Astrocyte (in vitro differentiated cells and primary cell): Measurements from ENCODE around the gene DISC1. TPM values are rescaled to one million over a fixed set of nuclear protein-coding genes. Genes with fewer than 3 reads are reported as not detected.

ENCODE experiments used
- DNase-seq: peaks from one replicate; pipeline ENCODE4 v3.0.0-alpha.2; 2010; ENCODE audit warnings: low read depth
- FAIRE-seq: peaks from 2 replicates; lab custom pipeline; 2011; peaks lifted over from hg19 to GRCh38; lab: Jason Lieb, UNC
- H2AFZ ChIP-seq: 2 replicates; pipeline ENCODE4 v1.6.0; 2012; ENCODE audit warnings: low read depth, low read length, inconsistent platforms
- H3K27ac ChIP-seq: 2 replicates; pipeline ENCODE4 v1.5.1; 2011; ENCODE audit warnings: low read depth, low read length, inconsistent platforms
- H3K27me3 ChIP-seq: 2 replicates; pipeline ENCODE4 v1.6.0; 2011; ENCODE audit warnings: low read length, inconsistent platforms; ENCODE audit not compliant: insufficient read depth
- H3K36me3 ChIP-seq: 2 replicates; pipeline ENCODE4 v1.5.1; 2011; ENCODE audit warnings: low read length, inconsistent platforms; ENCODE audit not compliant: insufficient read depth
- H3K4me1 ChIP-seq: 2 replicates; pipeline ENCODE4 v1.5.1; 2011; ENCODE audit warnings: low read length, inconsistent platforms; ENCODE audit not compliant: insufficient read depth
- H3K4me2 ChIP-seq: 2 replicates; pipeline ENCODE4 v1.6.0; 2012; ENCODE audit warnings: low read length, inconsistent platforms
- H3K4me3 ChIP-seq: 2 replicates; pipeline ENCODE4 v1.5.1; 2011; ENCODE audit warnings: low read depth, mild to moderate bottlenecking, low read length, inconsistent platforms; ENCODE audit not compliant: insufficient read depth
- H3K79me2 ChIP-seq: 2 replicates; pipeline ENCODE4 v1.6.0; 2012; ENCODE audit warnings: mild to moderate bottlenecking, low read length, inconsistent platforms; ENCODE audit not compliant: insufficient read depth
- H3K9ac ChIP-seq: 2 replicates; pipeline ENCODE4 v1.6.0; 2012; ENCODE audit warnings: mild to moderate bottlenecking, low read length, inconsistent platforms
- H3K9me3 ChIP-seq: 2 replicates; pipeline ENCODE4 v1.5.1; 2012; ENCODE audit warnings: low read depth, mild to moderate bottlenecking, low read length, inconsistent platforms; ENCODE audit not compliant: insufficient read depth
- H4K20me1 ChIP-seq: 2 replicates; pipeline ENCODE4 v1.6.0; 2012; ENCODE audit warnings: low read length, inconsistent platforms; ENCODE audit not compliant: insufficient read depth
- H3K27ac Mint-ChIP-seq: one replicate; pipeline ENCODE4 v1.8.0; 2021; ENCODE audit warnings: mild to moderate bottlenecking, mixed read lengths; ENCODE audit not compliant: unreplicated experiment
- H3K27me3 Mint-ChIP-seq: one replicate; pipeline ENCODE4 v1.8.0; 2021; ENCODE audit warnings: low read depth, mixed read lengths; ENCODE audit not compliant: unreplicated experiment
- H3K36me3 Mint-ChIP-seq: one replicate; pipeline ENCODE4 v1.8.0; 2021; ENCODE audit warnings: low read depth, mixed read lengths; ENCODE audit not compliant: unreplicated experiment
- H3K4me1 Mint-ChIP-seq: one replicate; pipeline ENCODE4 v1.8.0; 2021; ENCODE audit warnings: low read depth, mixed read lengths; ENCODE audit not compliant: unreplicated experiment
- H3K4me3 Mint-ChIP-seq: one replicate; pipeline ENCODE4 v1.8.0; 2021; ENCODE audit warnings: mild to moderate bottlenecking, moderate library complexity, mixed read lengths; ENCODE audit not compliant: unreplicated experiment
- H3K9me3 Mint-ChIP-seq: one replicate; pipeline ENCODE4 v1.8.0; 2021; ENCODE audit warnings: mild to moderate bottlenecking, mixed read lengths; ENCODE audit not compliant: unreplicated experiment
- CTCF ChIP-seq: IDR thresholded peaks from 2 replicates; pipeline ENCODE4 v1.5.1; 2011; ENCODE audit warnings: low read depth, mild to moderate bottlenecking, inconsistent platforms, low read length, moderate library complexity; ENCODE audit not compliant: insufficient read depth
- EZH2 ChIP-seq: IDR thresholded peaks from 2 replicates; pipeline ENCODE4 v1.6.1; 2012; ENCODE audit warnings: mild to moderate bottlenecking, low read length, inconsistent platforms; ENCODE audit not compliant: insufficient read depth
- total RNA-seq: library from RNA; stranded (reverse); gene quantifications from 2 replicates; pipeline ENCODE4 v1.2.1, GENCODE V29; 2021

The DISC1 gene
- total RNA-seq, 1 donor from 2014 or later = 9.1 TPM

GRCh38 chr1:231613419-231614349, 12.9 kb upstream of the DISC1 start:
- Histone ChIP-seq H3K9ac (no peak overlapping the region), H2AFZ (no peak overlapping the region), H3K4me2 (no peak overlapping the region), H3K79me2 (no peaks in the 10 kb centered on the region), H3K9me3 (no peaks in the 10 kb centered on the region), H3K4me3 (no peak overlapping the region), H3K4me1 (no peaks in the 10 kb centered on the region), H3K27ac (no peak overlapping the region), H3K36me3 (no peaks in the 10 kb centered on the region), H4K20me1 (no peaks in the 10 kb centered on the region), H3K27me3 (peaks cover 12% of the 10 kb centered on the region)
- peaks cover 1% of the 10 kb centered on the region for H3K36me3 Mint-ChIP-seq
- H3K4me3 Mint-ChIP-seq = no peak overlapping the region
- H3K27ac Mint-ChIP-seq = no peak overlapping the region
- no peak for DNase-seq
- TF ChIP-seq CTCF = no peak
- TF ChIP-seq EZH2 = no peak
- no peak for FAIRE-seq
- no peaks in the 10 kb centered on the region for H3K4me1 Mint-ChIP-seq
- peaks cover 9% of the 10 kb centered on the region for H3K9me3 Mint-ChIP-seq
- peaks cover 42% of the 10 kb centered on the region for H3K27me3 Mint-ChIP-seq

GRCh38 chr1:231616667-231617066, 9.9 kb upstream of the DISC1 start:
- H3K4me3 Mint-ChIP-seq = no peak overlapping the region

More at GRCh38 chr1:231616667-231617066, 9.9 kb upstream of the DISC1 start:
- peaks cover 9% of the 10 kb centered on the region for H3K9me3 Mint-ChIP-seq
- Histone ChIP-seq H3K79me2 (no peaks in the 10 kb centered on the region), H3K27ac (no peak overlapping the region), H2AFZ (no peak overlapping the region), H3K4me1 (no peaks in the 10 kb centered on the region), H3K36me3 (no peaks in the 10 kb centered on the region), H3K4me2 (no peak overlapping the region), H3K9me3 (no peaks in the 10 kb centered on the region), H3K4me3 (no peak overlapping the region), H4K20me1 (no peaks in the 10 kb centered on the region), H3K27me3 (peaks cover 9% of the 10 kb centered on the region), H3K9ac (no peak overlapping the region)
- DNase-seq = peak; percentile 41
- H3K4me1 Mint-ChIP-seq = no peaks in the 10 kb centered on the region
- no peak for TF ChIP-seq EZH2
- TF ChIP-seq CTCF = no peak
- peaks cover 30% of the 10 kb centered on the region for H3K27me3 Mint-ChIP-seq
- FAIRE-seq = no peak
- H3K27ac Mint-ChIP-seq = no peak overlapping the region
- peaks cover 1% of the 10 kb centered on the region for H3K36me3 Mint-ChIP-seq
